ENCODE data around the gene AGAP2. TPM values are rescaled to one million over a fixed set of nuclear protein-coding genes. Genes with fewer than 3 reads are reported as not detected.

The AGAP2 gene
- total and polyA plus RNA-seq, 2 of the 13 experiments (the other 11 are each of a cell fraction or from before 2014, with no cell fraction given) = 0.38 to 0.45 TPM

DNA sequence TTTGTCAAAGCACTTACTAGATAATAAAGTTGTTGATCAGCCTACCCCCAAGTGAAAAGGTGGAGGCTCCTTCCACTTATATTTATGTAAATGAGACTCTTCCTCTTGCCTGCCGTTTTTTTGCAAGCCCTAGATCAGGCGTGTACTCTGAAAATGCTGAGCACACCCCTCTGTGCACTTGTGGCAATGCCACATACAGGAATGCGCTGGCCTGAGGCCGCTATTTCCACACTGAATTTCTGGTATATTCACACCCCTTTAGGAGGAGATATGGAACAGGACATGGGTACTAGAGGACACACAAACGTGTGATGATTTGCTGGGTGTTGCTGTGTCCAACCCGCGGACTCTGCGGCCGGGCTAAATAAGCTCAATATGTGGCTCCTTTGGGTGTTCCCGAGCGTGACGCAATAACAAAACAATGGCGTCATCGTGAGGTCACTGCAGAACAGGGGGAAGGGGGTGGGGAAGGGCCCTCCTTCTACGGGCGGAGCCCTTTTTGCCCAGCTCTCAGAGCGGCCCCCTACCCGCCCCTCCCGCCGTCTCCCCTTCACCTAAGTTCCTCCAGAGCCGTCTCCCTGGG lies 5.7 kb upstream of the AGAP2 start (continued):
- no peak for TF ChIP-seq MZF1 (CRISPR knock-in tag; IDR thresholded peaks at IDR 0.05; ENCODE audit: borderline replicate concordance)
- TF ChIP-seq ZBTB2 (CRISPR knock-in tag; IDR thresholded peaks at IDR 0.05; ENCODE audit: low read depth) = no peak
- no peak for TF ChIP-seq KLF12 (CRISPR knock-in tag; IDR thresholded peaks at IDR 0.05; ENCODE audit: borderline replicate concordance)
- TF ChIP-seq SETDB1 (CRISPR knock-in tag; IDR thresholded peaks at IDR 0.05; ENCODE audit: borderline replicate concordance) = no peak
- TF ChIP-seq ZNF558 (CRISPR knock-in tag; IDR thresholded peaks at IDR 0.05; ENCODE audit: borderline replicate concordance) = no peak
- no peak for TF ChIP-seq NCOA1 (CRISPR knock-in tag; IDR thresholded peaks at IDR 0.05)
- TF ChIP-seq FOXC1 (CRISPR knock-in tag; IDR thresholded peaks at IDR 0.05; ENCODE audit: borderline replicate concordance) = no peak
- no peak for TF ChIP-seq ZNF773 (CRISPR knock-in tag; IDR thresholded peaks at IDR 0.05; ENCODE audit: borderline replicate concordance)
- no peak for TF ChIP-seq ZSCAN29 (CRISPR knock-in tag; conservative IDR thresholded peaks at IDR 0.05)
- TF ChIP-seq RARG (CRISPR knock-in tag; IDR thresholded peaks at IDR 0.05; ENCODE audit: low read depth) = no peak
- no peak for TF ChIP-seq ETV5 (CRISPR knock-in tag; IDR thresholded peaks at IDR 0.05; ENCODE audit: borderline replicate concordance)
- TF ChIP-seq HOXA9 (CRISPR knock-in tag; IDR thresholded peaks at IDR 0.05; ENCODE audit: borderline replicate concordance) = no peak
- no peak for TF ChIP-seq ZNF784 (CRISPR knock-in tag; IDR thresholded peaks at IDR 0.05; ENCODE audit: borderline replicate concordance)
- no peak for TF ChIP-seq ZNF549 (CRISPR knock-in tag; IDR thresholded peaks at IDR 0.05)
- TF ChIP-seq CSRNP1 (CRISPR knock-in tag; IDR thresholded peaks at IDR 0.05) = no peak; the same call in 1 of the 2 replicates
- TF ChIP-seq POLR2AphosphoS2 (IDR thresholded peaks at IDR 0.05; ENCODE audit: low read depth, low read length) = no peak
- TF ChIP-seq, protein P1, sequence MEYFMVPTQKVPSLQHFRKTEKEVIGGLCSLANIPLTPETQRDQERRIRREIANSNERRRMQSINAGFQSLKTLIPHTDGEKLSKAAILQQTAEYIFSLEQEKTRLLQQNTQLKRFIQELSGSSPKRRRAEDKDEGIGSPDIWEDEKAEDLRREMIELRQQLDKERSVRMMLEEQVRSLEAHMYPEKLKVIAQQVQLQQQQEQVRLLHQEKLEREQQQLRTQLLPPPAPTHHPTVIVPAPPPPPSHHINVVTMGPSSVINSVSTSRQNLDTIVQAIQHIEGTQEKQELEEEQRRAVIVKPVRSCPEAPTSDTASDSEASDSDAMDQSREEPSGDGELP (IDR thresholded peaks at IDR 0.05; ENCODE audit: borderline replicate concordance, low read depth) = no peak
- 0 out of 4 replicates have a peak, but pooled peaks of 1 of the 2 experiments have one; percentile 7 for TF ChIP-seq MAFK (conservative IDR thresholded peaks at IDR 0.05 in 1 of 2, IDR thresholded peaks at IDR 0.05 in 1 of 2; ENCODE audit: low read length in 2 of 2)
- TF ChIP-seq ZBTB3 (CRISPR knock-in tag; IDR thresholded peaks at IDR 0.05; ENCODE audit: borderline replicate concordance, low read depth) = no peak
- TF ChIP-seq NAIF1 (CRISPR knock-in tag; IDR thresholded peaks at IDR 0.05; ENCODE audit: borderline replicate concordance) = no peak
- TF ChIP-seq, protein P2, sequence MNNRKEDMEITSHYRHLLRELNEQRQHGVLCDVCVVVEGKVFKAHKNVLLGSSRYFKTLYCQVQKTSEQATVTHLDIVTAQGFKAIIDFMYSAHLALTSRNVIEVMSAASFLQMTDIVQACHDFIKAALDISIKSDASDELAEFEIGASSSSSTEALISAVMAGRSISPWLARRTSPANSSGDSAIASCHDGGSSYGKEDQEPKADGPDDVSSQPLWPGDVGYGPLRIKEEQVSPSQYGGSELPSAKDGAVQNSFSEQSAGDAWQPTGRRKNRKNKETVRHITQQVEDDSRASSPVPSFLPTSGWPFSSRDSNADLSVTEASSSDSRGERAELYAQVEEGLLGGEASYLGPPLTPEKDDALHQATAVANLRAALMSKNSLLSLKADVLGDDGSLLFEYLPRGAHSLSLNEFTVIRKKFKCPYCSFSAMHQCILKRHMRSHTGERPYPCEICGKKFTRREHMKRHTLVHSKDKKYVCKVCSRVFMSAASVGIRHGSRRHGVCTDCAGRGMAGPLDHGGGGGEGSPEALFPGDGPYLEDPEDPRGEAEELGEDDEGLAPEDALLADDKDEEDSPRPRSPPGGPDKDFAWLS (CRISPR knock-in tag; IDR thresholded peaks at IDR 0.05; ENCODE audit: borderline replicate concordance) = no peak
